Body of pancreas (tissue), 4 donors: ENCODE measurements around the gene CORO7.

Experiments
- POLR2A ChIP-seq, 3 donors: fragments of 450-650 bp; IDR thresholded peaks; one replicate each; pipeline ENCODE4 v1.6.1; 2016; ENCODE audit warnings: antibody characterized with exemption in 3 of 3, mild to moderate bottlenecking in 2 of 3
- TF ChIP-seq, protein P1 (sequence below), 7 experiments: fragments of 450-650 bp in 4 of 7; fragments of 200-600 bp in 3 of 7; sonication (generic) in 3 of 7; IDR thresholded peaks; one replicate each; pipeline ENCODE4 v1.5.1; 2016 to 2019; ENCODE audit warnings: antibody characterized with exemption in 7 of 7

DNA sequence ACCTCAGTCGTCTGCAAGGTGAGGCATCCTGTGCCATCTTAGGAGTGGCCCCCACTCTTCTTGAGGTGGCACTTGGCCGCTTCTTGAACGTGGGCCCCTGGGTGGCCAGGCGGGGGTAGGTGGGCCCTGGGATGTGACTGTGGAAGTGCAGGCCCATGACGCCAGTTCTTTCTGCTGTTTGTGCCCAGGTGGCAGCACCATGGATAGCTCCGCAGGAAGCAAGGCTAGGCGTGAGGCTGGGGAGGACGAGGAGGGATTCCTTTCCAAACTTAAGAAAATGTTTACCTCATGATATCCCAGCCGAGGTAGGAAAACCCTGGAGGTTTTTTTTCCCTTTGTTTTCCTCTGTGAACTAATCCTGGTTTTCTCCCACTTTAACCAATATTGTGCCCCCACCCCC, 38.2 kb upstream of the CORO7 start:
- TF ChIP-seq, protein P1, sequence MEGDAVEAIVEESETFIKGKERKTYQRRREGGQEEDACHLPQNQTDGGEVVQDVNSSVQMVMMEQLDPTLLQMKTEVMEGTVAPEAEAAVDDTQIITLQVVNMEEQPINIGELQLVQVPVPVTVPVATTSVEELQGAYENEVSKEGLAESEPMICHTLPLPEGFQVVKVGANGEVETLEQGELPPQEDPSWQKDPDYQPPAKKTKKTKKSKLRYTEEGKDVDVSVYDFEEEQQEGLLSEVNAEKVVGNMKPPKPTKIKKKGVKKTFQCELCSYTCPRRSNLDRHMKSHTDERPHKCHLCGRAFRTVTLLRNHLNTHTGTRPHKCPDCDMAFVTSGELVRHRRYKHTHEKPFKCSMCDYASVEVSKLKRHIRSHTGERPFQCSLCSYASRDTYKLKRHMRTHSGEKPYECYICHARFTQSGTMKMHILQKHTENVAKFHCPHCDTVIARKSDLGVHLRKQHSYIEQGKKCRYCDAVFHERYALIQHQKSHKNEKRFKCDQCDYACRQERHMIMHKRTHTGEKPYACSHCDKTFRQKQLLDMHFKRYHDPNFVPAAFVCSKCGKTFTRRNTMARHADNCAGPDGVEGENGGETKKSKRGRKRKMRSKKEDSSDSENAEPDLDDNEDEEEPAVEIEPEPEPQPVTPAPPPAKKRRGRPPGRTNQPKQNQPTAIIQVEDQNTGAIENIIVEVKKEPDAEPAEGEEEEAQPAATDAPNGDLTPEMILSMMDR (IDR thresholded peaks at IDR 0.05) = no peak
- TF ChIP-seq POLR2A (IDR thresholded peaks at IDR 0.05) = no peak
